IMR-90 (cell line): ENCODE measurements around the gene CACNG8. TPM values are rescaled to one million over a fixed set of nuclear protein-coding genes. Genes with fewer than 3 reads are reported as not detected.

ENCODE experiments used
- ATAC-seq: fragments of 200-7000 bp; cut with Tn5 transposase; 2 replicates; pipeline ENCODE4 v1.9.1; 2020; ENCODE audit warnings: low read depth, mild to moderate bottlenecking, moderate library complexity
- BruUV-seq: library from RNA; stranded (reverse); fragments of 400-500 nt; replicated peaks from 2 replicates; lab custom pipeline; 2021; lab: Mats Ljungman, UMichigan
- CTCF ChIA-PET: fragments of 300-600 bp; formaldehyde crosslinking; extraction: SDS; loops from one replicate; lab custom pipeline; 2021; ENCODE audit warnings: antibody characterized with exemption; lab: Yijun Ruan, JAX
- POLR2A ChIA-PET: fragments of 300-600 bp; sonication (Branson Sonifier 250); formaldehyde crosslinking; loops from one replicate; lab custom pipeline; 2022; ENCODE audit warnings: antibody characterized with exemption; ENCODE audit not compliant: unreplicated experiment; lab: Charles Lee
- DNase-seq: peaks from one replicate; pipeline ENCODE4 v3.0.0; 2013
- H2AFZ ChIP-seq: replicated peaks from 2 replicates; pipeline ENCODE3; 2013; ENCODE audit warnings: low read length, mild to moderate bottlenecking; ENCODE audit not compliant: poor library complexity
- H2AK5ac ChIP-seq: 2 replicates; pipeline ENCODE4 v1.6.1; 2013; ENCODE audit warnings: low read depth, low read length, inconsistent platforms
- H2AK9ac ChIP-seq: replicated peaks from 2 replicates; pipeline ENCODE3; 2013; ENCODE audit warnings: mild to moderate bottlenecking, low read depth, low read length, moderate library complexity; ENCODE audit not compliant: poor library complexity
- H2BK120ac ChIP-seq: 2 replicates; pipeline ENCODE4 v1.6.1; 2013; ENCODE audit warnings: low read depth, low read length, inconsistent platforms
- H2BK15ac ChIP-seq: 3 replicates; pipeline ENCODE4 v1.6.1; 2013; ENCODE audit warnings: low read depth, low read length, inconsistent platforms
- H2BK20ac ChIP-seq: 2 replicates; pipeline ENCODE4 v1.6.1; 2013; ENCODE audit warnings: low read depth, mild to moderate bottlenecking, inconsistent platforms, low read length, moderate library complexity
- H2BK5ac ChIP-seq: 2 replicates; pipeline ENCODE4 v1.6.1; 2013; ENCODE audit warnings: mild to moderate bottlenecking, low read depth, low read length, inconsistent platforms; ENCODE audit not compliant: poor library complexity, severe bottlenecking
- H3K14ac ChIP-seq: replicated peaks from 2 replicates; pipeline ENCODE4 v1.6.1; 2013; ENCODE audit warnings: low read depth, low read length, inconsistent platforms
- H3K18ac ChIP-seq: 2 replicates; pipeline ENCODE4 v1.6.1; 2013; ENCODE audit warnings: low read depth, low read length, control low read depth
- H3K23ac ChIP-seq: 2 replicates; pipeline ENCODE4 v1.6.1; 2013; ENCODE audit warnings: low read depth, low read length, inconsistent platforms
- H3K27ac ChIP-seq: 2 replicates; pipeline ENCODE4 v1.5.1; 2013; ENCODE audit warnings: mild to moderate bottlenecking, control low read depth, low read length; ENCODE audit not compliant: insufficient read depth
- H3K27me3 ChIP-seq: 2 replicates; pipeline ENCODE4 v1.6.1; 2013; ENCODE audit warnings: low read length; ENCODE audit not compliant: control insufficient read depth, insufficient read depth
- H3K36me3 ChIP-seq: 2 replicates; pipeline ENCODE4 v1.6.1; 2013; ENCODE audit warnings: low read length, mixed read lengths; ENCODE audit not compliant: control insufficient read depth, insufficient read depth
- H3K4ac ChIP-seq: 2 replicates; pipeline ENCODE4 v1.6.1; 2013; ENCODE audit warnings: low read depth, low read length, inconsistent platforms
- H3K4me1 ChIP-seq: 2 replicates; pipeline ENCODE4 v1.6.1; 2013; ENCODE audit warnings: low read length, mixed read lengths; ENCODE audit not compliant: control insufficient read depth, insufficient read depth
- H3K4me2 ChIP-seq: 2 replicates; pipeline ENCODE4 v1.6.1; 2013; ENCODE audit warnings: low read depth, mild to moderate bottlenecking, control low read depth, low read length, moderate library complexity
- H3K4me3 ChIP-seq: 2 replicates; pipeline ENCODE4 v1.5.1; 2013; ENCODE audit warnings: low read depth, mild to moderate bottlenecking, control low read depth, low read length, moderate library complexity; ENCODE audit not compliant: insufficient read depth
- H3K56ac ChIP-seq: 2 replicates; pipeline ENCODE4 v1.6.1; 2013; ENCODE audit warnings: low read length, inconsistent platforms; ENCODE audit not compliant: insufficient read depth; ENCODE audit errors: extremely low read depth
- H3K79me1 ChIP-seq, 2 experiments: 2 replicates each; pipeline ENCODE4 v1.6.1; 2013; ENCODE audit warnings: low read length in 2 of 2, inconsistent platforms in 1 of 2, low read depth in 1 of 2
- H3K9ac ChIP-seq: 2 replicates; pipeline ENCODE4 v1.6.1; 2013; ENCODE audit warnings: low read depth, low read length, control low read depth
- H3K9me1 ChIP-seq: 2 replicates; pipeline ENCODE4 v1.6.1; 2013; ENCODE audit warnings: low read length, inconsistent platforms; ENCODE audit not compliant: insufficient read depth
- H3K9me3 ChIP-seq: 2 replicates; pipeline ENCODE4 v1.6.1; 2013; ENCODE audit warnings: low read length; ENCODE audit not compliant: control insufficient read depth, insufficient read depth
- H4K20me1 ChIP-seq: 2 replicates; pipeline ENCODE4 v1.6.1; 2013; ENCODE audit warnings: low read length, inconsistent platforms; ENCODE audit not compliant: insufficient read depth
- H4K5ac ChIP-seq: 2 replicates; pipeline ENCODE4 v1.6.1; 2013; ENCODE audit warnings: mild to moderate bottlenecking, low read depth, low read length, control low read depth
- H4K8ac ChIP-seq, 2 experiments: 2 replicates each; pipeline ENCODE4 v1.6.1; 2013; ENCODE audit warnings: low read depth in 2 of 2, low read length in 2 of 2, control low read depth in 1 of 2, inconsistent platforms in 1 of 2
- H4K91ac ChIP-seq: 2 replicates; pipeline ENCODE4 v1.6.1; 2013; ENCODE audit warnings: low read depth, low read length, inconsistent platforms; ENCODE audit not compliant: insufficient read depth
- SMC3 ChIP-seq: fragments of 150-350 bp; IDR thresholded peaks from 2 replicates; pipeline ENCODE4 v1.6.1; 2016; ENCODE audit warnings: low read depth, mild to moderate bottlenecking, antibody characterized with exemption, low read length, moderate library complexity
- WGBS, 2 experiments: methylation state at CpG; one replicate each; pipeline versions ENCODE4 v1.1.5 to v1.1.7; 2013; ENCODE audit warnings: missing lambda C conversion rate in 2 of 2; ENCODE audit not compliant: insufficient read length in 1 of 2; ENCODE audit errors: extremely low coverage in 2 of 2; 5-methylcytosine and 5-hydroxymethylcytosine counted together
- dilution Hi-C: fragments of 300-500 bp; cut with HindIII; formaldehyde crosslinking; loops from one replicate; pipeline ENCODE4 v1.14.3; 2018; ENCODE audit warnings: low sequenced_read_pairs; ENCODE audit not compliant: unreplicated experiment
- in situ Hi-C: fragments of 300-500 bp; cut with MboI; formaldehyde crosslinking; loops from 3 replicates; pipeline ENCODE4 v1.14.3; 2019; ENCODE audit warnings: low sequenced_read_pairs, inconsistent platforms, mixed read lengths
- intact Hi-C: fragments of 100-400 bp; cut with micrococcal nuclease; formaldehyde crosslinking; loops from 2 replicates; pipeline ENCODE4 v1.10.0; 2022
- polyA plus RNA-seq, 3 experiments: library from polyadenylated mRNA; depleted of rRNA; stranded (reverse); fragments of >200 nt; gene quantifications; 2 replicates each; pipeline ENCODE4 v1.2.3, GENCODE V29; 2012; ENCODE audit warnings: low replicate concordance in 1 of 3
- total RNA-seq: library from RNA; depleted of rRNA; stranded (reverse); fragments of >200 nt; gene quantifications from 2 replicates; pipeline ENCODE4 v1.2.3, GENCODE V29; 2012
- TF ChIP-seq, protein P1 (sequence below): conservative IDR thresholded peaks from 2 replicates; pipeline ENCODE4 v1.5.1; 2012; ENCODE audit warnings: mild to moderate bottlenecking, low read depth, low read length, improper control_type of control experiment

The CACNG8 gene
- total and polyA plus RNA-seq, 2 of the 4 experiments (the other 2 are of a cell fraction) = 0.15 TPM; not detected in 1

- no peak overlapping the region for H2AFZ ChIP-seq
- H3K4me2 ChIP-seq = no peak overlapping the region
- WGBS, 2 experiments = 3% methylated on average over 18 of the region's 32 CpGs; no CpG with 5 or more reads in 1 of the 2 experiments
- DNase-seq = no peak
- ChIA-PET CTCF (no interaction called here), POLR2A (no interaction called here)
- H3K4me1 ChIP-seq = no peaks in the 10 kb centered on the region
- no peaks in the 10 kb centered on the region for H3K79me1 ChIP-seq
- no peaks in the 10 kb centered on the region; the same call in 1 of the 2 replicates for H3K9me3 ChIP-seq
- H3K18ac ChIP-seq = no peak overlapping the region
- intact Hi-C loops (no loop called here), dilution Hi-C loops (no loop called here), in situ Hi-C loops (no loop called here)
- no peak overlapping the region for H3K56ac ChIP-seq
- no peak overlapping the region for H3K4ac ChIP-seq
- H3K4me3 ChIP-seq = no peak overlapping the region
- H2BK15ac ChIP-seq = no peak overlapping the region
- H3K27me3 ChIP-seq = peaks cover 68% of the 10 kb centered on the region
- no peak overlapping the region for H3K27ac ChIP-seq
- H3K36me3 ChIP-seq = no peaks in the 10 kb centered on the region
- H4K91ac ChIP-seq = no peak overlapping the region
- no peak overlapping the region for H2AK5ac ChIP-seq
- H4K20me1 ChIP-seq = no peaks in the 10 kb centered on the region
- no peaks in the 10 kb centered on the region for H3K9me1 ChIP-seq
- no peak overlapping the region for H2BK5ac ChIP-seq
- no peak overlapping the region for H2AK9ac ChIP-seq
- H3K23ac ChIP-seq = no peak overlapping the region
- H4K8ac ChIP-seq = no peak overlapping the region
- H3K9ac ChIP-seq = no peak overlapping the region
- no peak for ATAC-seq
- BruUV-seq = no TSS peak
- H2BK20ac ChIP-seq = no peak overlapping the region
- TF ChIP-seq SMC3 = no peak
- TF ChIP-seq, protein P1, sequence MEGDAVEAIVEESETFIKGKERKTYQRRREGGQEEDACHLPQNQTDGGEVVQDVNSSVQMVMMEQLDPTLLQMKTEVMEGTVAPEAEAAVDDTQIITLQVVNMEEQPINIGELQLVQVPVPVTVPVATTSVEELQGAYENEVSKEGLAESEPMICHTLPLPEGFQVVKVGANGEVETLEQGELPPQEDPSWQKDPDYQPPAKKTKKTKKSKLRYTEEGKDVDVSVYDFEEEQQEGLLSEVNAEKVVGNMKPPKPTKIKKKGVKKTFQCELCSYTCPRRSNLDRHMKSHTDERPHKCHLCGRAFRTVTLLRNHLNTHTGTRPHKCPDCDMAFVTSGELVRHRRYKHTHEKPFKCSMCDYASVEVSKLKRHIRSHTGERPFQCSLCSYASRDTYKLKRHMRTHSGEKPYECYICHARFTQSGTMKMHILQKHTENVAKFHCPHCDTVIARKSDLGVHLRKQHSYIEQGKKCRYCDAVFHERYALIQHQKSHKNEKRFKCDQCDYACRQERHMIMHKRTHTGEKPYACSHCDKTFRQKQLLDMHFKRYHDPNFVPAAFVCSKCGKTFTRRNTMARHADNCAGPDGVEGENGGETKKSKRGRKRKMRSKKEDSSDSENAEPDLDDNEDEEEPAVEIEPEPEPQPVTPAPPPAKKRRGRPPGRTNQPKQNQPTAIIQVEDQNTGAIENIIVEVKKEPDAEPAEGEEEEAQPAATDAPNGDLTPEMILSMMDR = no peak
- no peak overlapping the region for H3K14ac ChIP-seq
- H4K5ac ChIP-seq = no peak overlapping the region
- H2BK120ac ChIP-seq = no peak overlapping the region
Measured at GRCh38 chr19:53961523-53962356, 997 bp upstream of the CACNG8 start.
